ENCODE measurements around the gene TAL2.
"Not testable (repeated sequence)": the region's sequence is repeated elsewhere in the genome, so short reads cannot be mapped to it uniquely, and the experiment has no call there.

TAL2 gene

GRCh38 chr9:105696219-105696793, 34.0 kb downstream of the TAL2 start:
- no peak overlapping the region for H3K27ac ChIP-seq (ENCODE audit: low read length)
- H3K9ac ChIP-seq (ENCODE audit: low read depth, low read length), result no peak overlapping the region
- no peaks in the 10 kb centered on the region for H3K9me3 ChIP-seq (ENCODE audit: insufficient read depth, low read depth, low read length)
- H3K27me3 ChIP-seq (ENCODE audit: insufficient read depth, low read length), result peaks cover 49% of the 10 kb centered on the region
- no peak overlapping the region for H3K4me3 ChIP-seq (ENCODE audit: low read length)
- H3K4me1 ChIP-seq (ENCODE audit: insufficient read depth, low read length), result peaks cover 6% of the 10 kb centered on the region; the same call in 1 of the 2 replicates
- H3K36me3 ChIP-seq (ENCODE audit: insufficient read depth, low read depth, low read length), result no peaks in the 10 kb centered on the region

GRCh38 chr9:105697871-105698270, 35.6 kb downstream of the TAL2 start:
- Histone ChIP-seq H3K9me3 (ENCODE audit: insufficient read depth, low read depth, low read length) (no peaks in the 10 kb centered on the region), H3K27me3 (ENCODE audit: insufficient read depth, low read length) (peaks cover 34% of the 10 kb centered on the region), H3K36me3 (ENCODE audit: insufficient read depth, low read depth, low read length) (no peaks in the 10 kb centered on the region), H3K4me3 (ENCODE audit: low read length) (no peak overlapping the region), H3K27ac (ENCODE audit: low read length) (no peak overlapping the region), H3K4me1 (ENCODE audit: insufficient read depth, low read length) (peaks cover 6% of the 10 kb centered on the region; the same call in 1 of the 2 replicates), H3K9ac (ENCODE audit: low read depth, low read length) (no peak overlapping the region)

GRCh38 chr9:105698348-105698870, 36.2 kb downstream of the TAL2 start:
- Histone ChIP-seq H3K9ac (ENCODE audit: low read depth, low read length) (no peak overlapping the region), H3K9me3 (ENCODE audit: insufficient read depth, low read depth, low read length) (no peaks in the 10 kb centered on the region), H3K36me3 (ENCODE audit: insufficient read depth, low read depth, low read length) (no peaks in the 10 kb centered on the region), H3K27me3 (ENCODE audit: insufficient read depth, low read length) (peaks cover 28% of the 10 kb centered on the region), H3K4me1 (ENCODE audit: insufficient read depth, low read length) (peaks cover 6% of the 10 kb centered on the region; the same call in 1 of the 2 replicates), H3K27ac (ENCODE audit: low read length) (no peak overlapping the region), H3K4me3 (ENCODE audit: low read length) (no peak overlapping the region)

DNA sequence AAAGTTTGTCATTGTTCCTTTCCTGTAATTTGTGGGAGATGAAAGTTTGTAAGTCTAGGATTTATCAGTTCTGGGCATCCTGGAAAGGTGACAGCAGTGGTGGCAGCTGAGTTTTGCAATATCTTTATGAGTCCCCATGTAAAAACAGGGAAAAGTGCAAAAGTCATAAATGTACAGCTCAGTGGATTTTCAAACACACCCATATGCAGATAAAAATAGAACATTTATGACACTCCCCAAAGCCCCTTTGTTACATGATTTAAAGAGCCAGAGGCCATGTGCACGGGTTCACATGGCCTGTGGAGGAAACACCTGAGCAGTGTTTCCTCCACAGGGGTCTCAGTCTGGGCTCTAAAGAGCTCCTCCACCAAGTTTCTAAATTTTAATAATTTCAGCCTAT, 38.4 kb downstream of the TAL2 start:
- Histone ChIP-seq H3K9ac (ENCODE audit: low read depth, low read length) (no peak overlapping the region), H3K27ac (ENCODE audit: low read length) (no peak overlapping the region), H3K27me3 (ENCODE audit: insufficient read depth, low read length) (peaks cover 10% of the 10 kb centered on the region), H3K9me3 (ENCODE audit: insufficient read depth, low read depth, low read length) (no peaks in the 10 kb centered on the region), H3K4me1 (ENCODE audit: insufficient read depth, low read length) (no peaks in the 10 kb centered on the region), H3K4me3 (ENCODE audit: low read length) (no peak overlapping the region), H3K36me3 (ENCODE audit: insufficient read depth, low read depth, low read length) (no peaks in the 10 kb centered on the region)

DNA sequence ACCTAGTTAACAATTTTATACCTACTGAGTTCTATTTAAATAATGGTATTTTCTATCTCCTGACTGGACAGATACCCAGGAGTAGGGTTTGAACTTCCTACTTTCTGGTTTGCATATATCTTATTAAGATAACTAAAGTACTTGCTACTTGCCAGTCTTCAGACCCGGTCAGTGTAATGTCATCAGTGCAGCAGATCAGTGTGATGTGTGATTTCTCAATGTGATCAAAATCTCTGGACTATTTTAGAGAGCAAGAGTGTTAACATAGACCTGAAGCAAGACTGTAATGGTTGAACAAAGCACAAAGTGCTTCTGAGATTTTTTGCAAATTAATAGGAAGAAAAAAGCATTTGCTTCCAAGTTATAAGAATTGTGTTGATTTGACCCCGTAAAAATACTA, 38.9 kb downstream of the TAL2 start:
- H3K9me3 ChIP-seq (ENCODE audit: insufficient read depth, low read depth, low read length), result no peaks in the 10 kb centered on the region
- no peaks in the 10 kb centered on the region for H3K4me1 ChIP-seq (ENCODE audit: insufficient read depth, low read length)
- no peak overlapping the region for H3K4me3 ChIP-seq (ENCODE audit: low read length)
- H3K27me3 ChIP-seq (ENCODE audit: insufficient read depth, low read length), result peaks cover 6% of the 10 kb centered on the region
- H3K27ac ChIP-seq (ENCODE audit: low read length), result no peak overlapping the region
- H3K9ac ChIP-seq (ENCODE audit: low read depth, low read length), result no peak overlapping the region
- H3K36me3 ChIP-seq (ENCODE audit: insufficient read depth, low read depth, low read length), result no peaks in the 10 kb centered on the region

GRCh38 chr9:105702207-105702606, 40.0 kb downstream of the TAL2 start:
- Histone ChIP-seq H3K9ac (ENCODE audit: low read depth, low read length) (no peak overlapping the region), H3K36me3 (ENCODE audit: insufficient read depth, low read depth, low read length) (no peaks in the 10 kb centered on the region), H3K4me3 (ENCODE audit: low read length) (no peak overlapping the region), H3K9me3 (ENCODE audit: insufficient read depth, low read depth, low read length) (no peaks in the 10 kb centered on the region), H3K27me3 (ENCODE audit: insufficient read depth, low read length) (no peaks in the 10 kb centered on the region), H3K4me1 (ENCODE audit: insufficient read depth, low read length) (no peaks in the 10 kb centered on the region), H3K27ac (ENCODE audit: low read length) (no peak overlapping the region)

- H3K9me3 ChIP-seq (ENCODE audit: insufficient read depth, low read depth, low read length); H3K4me1 ChIP-seq (ENCODE audit: insufficient read depth, low read length); H3K36me3 ChIP-seq (ENCODE audit: insufficient read depth, low read depth, low read length); H3K27ac ChIP-seq (ENCODE audit: low read length); H3K4me3 ChIP-seq (ENCODE audit: low read length); H3K27me3 ChIP-seq (ENCODE audit: insufficient read depth, low read length); H3K9ac ChIP-seq (ENCODE audit: low read depth, low read length): not testable (repeated sequence)
Observed at GRCh38 chr9:105703638-105704037, 41.4 kb downstream of the TAL2 start.

GRCh38 chr9:105706156-105706555, 43.9 kb downstream of the TAL2 start:
- Histone ChIP-seq H3K9me3 (ENCODE audit: insufficient read depth, low read depth, low read length) (no peaks in the 10 kb centered on the region), H3K4me3 (ENCODE audit: low read length) (no peak overlapping the region), H3K36me3 (ENCODE audit: insufficient read depth, low read depth, low read length) (no peaks in the 10 kb centered on the region), H3K27ac (ENCODE audit: low read length) (no peak overlapping the region), H3K27me3 (ENCODE audit: insufficient read depth, low read length) (no peaks in the 10 kb centered on the region), H3K9ac (ENCODE audit: low read depth, low read length) (no peak overlapping the region), H3K4me1 (ENCODE audit: insufficient read depth, low read length) (no peaks in the 10 kb centered on the region)

DNA sequence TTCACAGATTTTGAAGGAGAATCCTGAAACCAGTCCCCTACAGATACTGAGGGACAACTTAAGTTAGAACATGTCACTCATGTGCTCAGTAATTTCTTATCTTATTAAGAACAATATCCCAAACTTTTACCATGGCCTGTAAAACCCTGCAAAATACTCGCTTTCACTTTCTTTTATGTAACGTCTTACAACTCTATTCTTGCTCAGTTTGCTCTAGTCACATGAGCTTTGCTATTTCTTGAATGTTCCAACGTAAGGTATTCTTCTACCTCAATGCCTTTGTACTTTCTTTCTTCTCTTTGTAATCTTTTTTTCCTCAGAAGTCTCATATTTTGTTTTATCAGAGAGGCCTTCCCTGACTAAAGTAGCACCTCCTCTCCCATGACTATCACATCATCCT, 46.1 kb downstream of the TAL2 start:
- H3K4me1 ChIP-seq (ENCODE audit: insufficient read depth, low read length), result no peaks in the 10 kb centered on the region
- no peak overlapping the region for H3K4me3 ChIP-seq (ENCODE audit: low read length)
- H3K27me3 ChIP-seq (ENCODE audit: insufficient read depth, low read length), result no peaks in the 10 kb centered on the region
- no peak overlapping the region for H3K9ac ChIP-seq (ENCODE audit: low read depth, low read length)
- no peak overlapping the region for H3K27ac ChIP-seq (ENCODE audit: low read length)
- no peaks in the 10 kb centered on the region for H3K9me3 ChIP-seq (ENCODE audit: insufficient read depth, low read depth, low read length)
- no peaks in the 10 kb centered on the region for H3K36me3 ChIP-seq (ENCODE audit: insufficient read depth, low read depth, low read length)

DNA sequence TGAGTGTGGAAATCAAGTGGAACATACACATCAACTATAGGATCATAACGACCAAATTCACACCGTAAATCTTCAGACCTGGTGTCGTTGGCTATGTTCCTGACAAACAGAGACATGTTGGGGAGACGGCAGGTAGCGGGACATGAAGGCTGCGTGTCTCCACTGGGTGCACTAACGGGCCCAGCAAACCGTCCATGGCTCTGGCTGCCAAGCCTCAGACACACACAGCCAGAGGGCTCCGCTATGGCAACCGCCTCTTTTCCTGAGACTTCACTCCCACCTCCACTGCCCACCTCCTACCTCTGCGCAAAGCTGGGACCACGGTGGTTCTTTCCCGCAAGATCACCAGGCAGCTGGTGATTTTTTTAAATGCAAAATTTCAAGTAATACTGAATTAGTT, 48.4 kb downstream of the TAL2 start:
- no peak overlapping the region for H3K4me3 ChIP-seq (ENCODE audit: low read length)
- no peaks in the 10 kb centered on the region for H3K36me3 ChIP-seq (ENCODE audit: insufficient read depth, low read depth, low read length)
- no peak overlapping the region for H3K9ac ChIP-seq (ENCODE audit: low read depth, low read length)
- no peaks in the 10 kb centered on the region for H3K9me3 ChIP-seq (ENCODE audit: insufficient read depth, low read depth, low read length)
- H3K27ac ChIP-seq (ENCODE audit: low read length), result no peak overlapping the region
- H3K4me1 ChIP-seq (ENCODE audit: insufficient read depth, low read length), result no peaks in the 10 kb centered on the region
- H3K27me3 ChIP-seq (ENCODE audit: insufficient read depth, low read length), result no peaks in the 10 kb centered on the region

DNA sequence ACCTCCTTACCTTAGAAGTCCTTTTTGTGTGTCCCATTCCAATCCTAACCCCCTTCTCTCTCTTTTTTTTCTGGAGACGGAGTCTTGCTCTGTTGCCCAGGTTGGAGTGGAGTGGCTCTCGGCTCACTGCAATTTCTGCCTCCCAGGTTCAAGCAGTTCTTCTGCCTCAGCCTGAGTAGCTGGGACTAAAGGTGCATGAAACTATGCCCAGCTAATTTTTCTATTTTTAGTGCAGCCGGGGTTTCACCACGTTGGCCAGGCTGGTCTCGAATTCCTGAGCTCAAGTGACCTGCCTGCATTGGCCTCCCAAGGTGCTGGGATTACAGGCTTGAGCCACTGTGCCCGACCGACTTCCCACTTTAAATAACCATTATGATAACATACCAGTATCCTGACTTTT, 49.6 kb downstream of the TAL2 start:
- Histone ChIP-seq H3K4me1 (ENCODE audit: insufficient read depth, low read length) (no peaks in the 10 kb centered on the region), H3K4me3 (ENCODE audit: low read length) (no peak overlapping the region), H3K27ac (ENCODE audit: low read length) (no peak overlapping the region), H3K9me3 (ENCODE audit: insufficient read depth, low read depth, low read length) (no peaks in the 10 kb centered on the region), H3K36me3 (ENCODE audit: insufficient read depth, low read depth, low read length) (no peaks in the 10 kb centered on the region), H3K27me3 (ENCODE audit: insufficient read depth, low read length) (no peaks in the 10 kb centered on the region), H3K9ac (ENCODE audit: low read depth, low read length) (no peak overlapping the region)

GRCh38 chr9:105712297-105712696, 50.0 kb downstream of the TAL2 start:
- Histone ChIP-seq H3K4me1 (ENCODE audit: insufficient read depth, low read length) (no peaks in the 10 kb centered on the region), H3K9me3 (ENCODE audit: insufficient read depth, low read depth, low read length) (no peaks in the 10 kb centered on the region), H3K36me3 (ENCODE audit: insufficient read depth, low read depth, low read length) (no peaks in the 10 kb centered on the region), H3K27me3 (ENCODE audit: insufficient read depth, low read length) (no peaks in the 10 kb centered on the region), H3K27ac (ENCODE audit: low read length) (no peak overlapping the region), H3K9ac (ENCODE audit: low read depth, low read length) (no peak overlapping the region), H3K4me3 (ENCODE audit: low read length) (no peak overlapping the region)

All from iPS-20b (cell line).